IPS-NIHi7 (cell line): ENCODE data around the gene GSTM2.

Experiments
- DNase-seq: peaks from one replicate; pipeline ENCODE4 v3.0.0; 2012; ENCODE audit warnings: mixed read lengths; ENCODE audit errors: extremely low spot score

GSTM2 gene

DNA sequence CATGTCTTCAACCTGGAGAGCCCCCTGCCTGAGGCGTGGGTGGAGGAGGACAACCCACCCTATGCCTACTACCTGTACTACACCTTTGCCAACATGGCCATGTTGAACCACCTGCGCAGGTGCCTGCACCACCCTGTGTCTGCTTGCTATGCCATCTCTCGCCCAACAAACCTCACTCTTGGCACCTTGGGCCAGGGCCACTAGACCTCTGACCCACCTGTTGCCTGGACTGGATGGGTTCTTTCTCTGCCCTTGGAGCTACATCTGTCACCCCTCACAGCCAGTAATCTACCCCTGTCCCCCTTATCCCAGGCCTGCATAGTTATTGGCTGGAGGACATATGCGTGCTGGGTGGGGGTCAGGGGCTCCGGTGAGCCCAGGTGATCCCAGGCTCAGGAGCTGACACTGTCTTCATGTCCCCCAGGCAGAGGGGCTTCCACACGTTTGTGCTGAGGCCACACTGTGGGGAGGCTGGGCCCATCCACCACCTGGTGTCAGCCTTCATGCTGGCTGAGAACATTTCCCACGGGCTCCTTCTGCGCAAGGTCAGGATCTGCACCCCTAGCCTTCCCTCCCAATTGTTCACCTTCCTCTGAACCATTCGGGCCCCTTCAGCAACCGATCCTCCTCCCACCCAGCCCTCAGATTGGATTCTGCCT is 38.4 kb upstream of the GSTM2 start:
- DNase-seq, result no peak

DNA sequence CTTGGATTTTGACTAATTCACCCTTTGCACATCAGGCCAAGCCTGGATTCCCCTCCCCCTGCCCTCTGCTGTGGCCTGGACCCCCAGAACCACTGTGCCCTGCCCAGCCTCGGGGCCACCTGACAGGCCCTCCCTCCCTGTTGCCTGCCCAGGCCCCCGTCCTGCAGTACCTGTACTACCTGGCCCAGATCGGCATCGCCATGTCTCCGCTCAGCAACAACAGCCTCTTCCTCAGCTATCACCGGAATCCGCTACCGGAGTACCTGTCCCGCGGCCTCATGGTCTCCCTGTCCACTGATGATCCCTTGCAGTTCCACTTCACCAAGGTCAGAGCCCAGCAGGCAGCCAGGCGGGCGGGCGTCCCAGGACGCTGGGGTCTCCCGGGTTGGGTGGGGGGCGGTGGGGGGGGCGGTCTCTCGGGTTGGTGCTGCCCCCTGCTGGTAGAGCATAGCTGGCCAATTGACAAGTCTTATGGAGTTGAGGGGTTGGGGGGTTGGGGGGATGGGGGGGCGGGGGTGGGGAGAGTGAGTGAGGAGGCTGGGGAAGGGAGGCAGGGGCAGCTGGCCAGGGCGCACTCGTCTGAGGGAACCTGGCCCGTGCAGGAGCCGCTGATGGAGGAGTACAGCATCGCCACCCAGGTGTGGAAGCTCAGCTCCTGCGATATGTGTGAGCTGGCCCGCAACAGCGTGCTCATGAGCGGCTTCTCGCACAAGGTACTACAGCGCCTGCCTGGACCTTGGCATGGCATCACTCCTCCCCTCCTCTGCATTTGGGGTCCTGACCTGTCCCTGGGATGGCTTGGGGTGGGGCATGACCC is 37.6 kb upstream of the GSTM2 start:
- peak; percentile 73 for DNase-seq

DNA sequence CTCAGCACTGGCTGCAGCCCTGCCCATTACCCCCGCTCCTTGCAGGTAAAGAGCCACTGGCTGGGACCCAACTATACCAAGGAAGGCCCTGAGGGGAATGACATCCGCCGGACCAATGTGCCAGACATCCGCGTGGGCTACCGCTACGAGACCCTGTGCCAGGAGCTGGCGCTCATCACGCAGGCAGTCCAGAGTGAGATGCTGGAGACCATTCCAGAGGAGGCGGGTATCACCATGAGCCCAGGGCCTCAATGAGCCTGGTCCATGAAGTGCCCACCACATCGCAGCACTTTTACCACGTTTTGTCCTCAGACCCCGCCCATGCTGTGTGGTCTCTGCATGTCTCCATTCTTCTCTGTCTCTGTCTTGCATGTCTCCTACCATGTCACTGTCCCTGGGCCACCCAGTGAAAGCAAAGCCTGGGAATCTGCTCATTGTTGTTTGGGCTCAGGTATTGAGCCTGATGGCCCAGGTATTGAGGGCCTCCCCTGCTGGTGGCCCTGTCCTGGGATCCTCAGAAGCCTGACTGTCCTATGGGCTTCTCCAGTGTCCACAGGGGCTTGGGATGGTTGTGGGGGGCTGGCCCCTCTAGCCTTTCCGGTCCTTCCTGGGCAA is 36.9 kb upstream of the GSTM2 start:
- no peak for DNase-seq

DNA sequence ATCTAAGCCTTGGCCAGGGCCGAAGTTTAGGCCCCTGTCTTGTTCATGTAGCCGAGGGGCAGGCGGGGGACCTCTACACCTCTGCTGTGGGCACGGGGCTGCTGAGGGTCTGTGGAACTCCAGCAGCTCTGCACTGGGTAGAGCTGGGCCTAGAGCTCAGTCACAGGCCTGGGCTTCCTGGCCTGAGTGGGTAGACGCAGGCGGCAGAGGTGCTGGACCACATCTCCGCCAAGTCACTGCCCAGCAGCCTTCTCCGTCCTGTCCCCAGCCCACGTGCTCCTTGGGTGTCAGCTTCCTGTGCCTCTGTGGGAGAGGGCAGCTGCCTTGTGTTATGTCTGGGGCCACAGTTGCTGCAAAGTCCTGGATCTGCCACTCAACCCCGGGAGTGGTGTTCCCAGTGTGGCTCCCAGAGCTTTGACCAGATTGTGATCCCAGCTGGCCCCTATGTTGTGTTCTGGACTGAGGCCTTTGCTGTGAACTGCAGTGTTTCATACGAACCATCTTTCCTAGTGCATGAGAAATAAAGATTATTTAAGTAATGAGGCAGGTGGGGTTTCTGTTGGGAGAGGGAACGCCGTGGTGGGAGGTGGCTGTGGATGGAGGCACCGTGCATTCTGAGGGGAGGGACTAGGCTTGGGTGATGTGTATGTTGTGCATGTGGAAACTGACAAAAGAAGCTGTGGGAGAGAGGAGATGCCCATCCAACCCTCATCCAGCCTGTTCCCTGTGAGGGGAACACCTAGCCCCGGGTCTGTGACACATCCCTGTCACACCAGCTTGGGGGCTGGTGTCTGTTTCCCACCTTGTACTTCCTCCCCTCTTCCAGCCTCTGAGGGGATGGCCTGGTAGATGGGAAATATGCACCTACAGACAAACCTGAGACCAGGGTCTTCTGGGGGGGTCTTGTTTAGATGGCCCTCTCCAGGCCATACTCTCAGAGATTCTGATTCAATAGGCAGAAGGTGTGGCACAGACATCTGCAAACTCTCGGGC is 36.0 kb upstream of the GSTM2 start:
- no peak for DNase-seq

DNA sequence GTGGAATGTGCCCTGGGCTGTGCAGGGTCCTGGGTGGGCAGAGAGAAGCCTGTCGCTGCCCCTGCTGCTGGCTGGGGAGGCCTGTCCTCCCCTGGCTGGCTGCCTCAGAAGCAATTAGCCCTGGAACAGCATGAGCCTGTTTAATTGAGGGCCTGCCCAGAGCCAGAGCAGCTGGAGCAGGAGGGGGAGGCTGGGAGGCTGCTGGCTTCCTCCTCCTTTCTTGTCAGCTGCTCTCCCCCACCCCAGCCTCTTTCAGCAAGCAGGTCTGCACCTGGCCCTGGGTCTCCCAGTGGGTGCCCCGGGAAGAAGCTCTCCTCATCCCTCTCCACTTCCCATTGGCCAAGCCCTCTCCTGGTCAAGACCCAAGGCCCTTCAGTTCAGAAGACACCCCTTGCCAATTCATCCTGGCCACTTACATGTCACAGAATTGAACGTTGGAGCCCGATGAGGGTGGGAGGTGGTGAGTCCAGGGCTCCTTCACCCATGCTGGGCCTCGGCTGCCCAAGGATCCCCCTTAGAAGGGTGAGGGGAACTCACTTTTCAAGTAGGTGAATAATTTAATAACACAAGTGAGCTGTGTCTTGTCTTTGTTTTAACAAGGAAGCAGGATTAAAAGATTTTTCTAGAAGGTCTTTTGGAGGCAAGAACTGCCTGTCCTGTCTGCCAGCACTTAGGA is 35.0 kb upstream of the GSTM2 start:
- DNase-seq, result no peak

- DNase-seq, result no peak
Measured at GRCh38 chr1:109634292-109634691, 33.6 kb upstream of the GSTM2 start.

DNA sequence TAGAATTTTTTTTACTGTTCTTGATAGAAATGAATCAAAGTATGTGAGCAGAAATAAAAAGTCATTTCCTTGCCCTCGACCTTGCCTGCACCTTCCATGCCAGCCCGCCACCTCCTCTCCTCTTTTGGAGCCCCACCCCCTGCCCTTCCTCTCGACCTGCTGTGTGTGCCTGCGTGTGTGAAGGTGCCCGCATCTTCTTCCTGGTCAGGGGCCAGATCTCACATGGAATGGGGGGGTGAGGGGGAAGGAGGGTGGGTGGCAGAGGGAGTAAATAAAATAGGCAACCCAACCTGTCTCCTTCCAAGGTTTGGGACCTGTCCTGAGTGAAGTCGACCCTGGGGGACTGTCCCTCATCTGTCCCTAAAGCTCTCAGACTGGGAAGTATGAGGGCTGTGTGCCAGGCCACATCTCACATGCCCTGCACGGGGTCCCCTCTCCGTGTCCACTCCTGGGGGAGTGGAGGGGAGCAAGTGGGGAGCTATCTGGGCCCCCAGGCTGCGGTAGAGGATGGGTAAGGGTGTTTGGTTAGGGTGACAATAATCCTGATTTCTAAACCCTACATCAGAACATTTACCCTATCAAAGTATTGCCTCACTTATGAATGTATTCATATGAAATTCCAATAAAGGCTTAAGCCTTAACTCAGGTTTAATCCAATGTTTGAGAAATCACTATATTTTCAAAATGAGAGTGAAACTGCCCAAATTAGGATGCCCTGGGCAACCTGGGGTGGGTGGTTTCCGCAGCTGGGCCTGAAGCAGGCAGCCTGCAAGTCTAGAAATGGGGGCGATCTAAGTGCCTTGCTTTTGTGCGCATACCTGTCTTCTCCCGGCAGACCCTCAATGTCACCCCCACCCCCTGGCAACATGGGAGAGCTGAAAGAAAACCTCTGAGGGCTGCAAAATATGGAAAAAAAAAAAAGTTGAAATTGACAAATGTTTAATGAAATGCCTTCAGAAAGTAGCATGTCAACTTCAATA is 32.8 kb upstream of the GSTM2 start:
- no peak for DNase-seq

DNA sequence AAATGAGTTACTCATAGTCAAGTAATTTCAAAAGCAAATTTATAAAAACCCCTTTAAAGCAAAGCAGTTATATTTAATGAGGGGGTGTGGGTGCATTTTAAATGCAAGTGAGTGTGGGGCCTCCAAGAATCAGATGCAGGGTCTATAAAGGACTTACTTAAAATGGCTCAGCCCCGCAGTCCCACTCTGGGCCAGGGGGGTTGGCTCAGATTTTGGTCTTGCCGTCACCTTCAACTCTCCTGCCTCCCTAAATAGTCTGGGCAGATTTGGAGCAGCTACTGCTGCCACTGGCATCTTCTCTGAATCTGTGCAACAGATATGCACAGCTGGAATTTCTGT is 32.0 kb upstream of the GSTM2 start:
- DNase-seq, result no peak

DNA sequence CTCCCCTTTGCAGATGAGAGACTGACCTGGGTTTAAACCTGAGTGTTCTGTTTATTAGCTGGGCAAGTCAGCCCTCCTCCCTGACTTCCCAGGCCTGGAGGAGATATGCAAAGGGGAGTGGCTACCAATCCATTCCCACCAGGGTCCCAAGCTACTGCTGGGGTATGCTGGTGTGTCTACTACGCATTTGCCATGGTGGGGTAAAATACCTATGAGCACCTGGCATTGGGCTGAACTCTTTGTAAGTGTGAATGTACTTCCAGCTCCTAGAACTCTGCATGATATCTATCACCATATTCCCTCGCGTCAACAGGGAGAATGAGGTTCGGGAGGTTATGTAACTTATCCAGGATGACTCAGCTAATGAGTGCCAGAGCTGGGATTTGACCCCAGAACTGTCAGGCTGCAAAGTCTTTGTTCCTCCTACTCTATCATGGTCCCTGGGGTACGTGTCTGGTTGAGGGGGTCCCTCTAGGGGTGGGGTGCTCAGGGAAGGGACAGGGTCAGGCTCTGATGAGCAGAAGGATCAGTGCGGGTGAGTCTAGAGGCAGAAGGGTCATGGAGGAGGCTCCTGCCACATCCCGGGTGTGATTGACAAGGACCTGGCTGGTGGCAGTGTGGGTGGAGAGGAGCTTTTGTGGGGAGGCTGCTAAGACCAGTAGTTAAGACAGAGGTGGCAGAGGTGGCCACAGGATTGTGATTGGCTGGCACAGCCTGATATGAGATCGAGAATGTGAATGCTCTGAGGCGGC is 31.5 kb upstream of the GSTM2 start:
- DNase-seq, result peak; percentile 58

DNA sequence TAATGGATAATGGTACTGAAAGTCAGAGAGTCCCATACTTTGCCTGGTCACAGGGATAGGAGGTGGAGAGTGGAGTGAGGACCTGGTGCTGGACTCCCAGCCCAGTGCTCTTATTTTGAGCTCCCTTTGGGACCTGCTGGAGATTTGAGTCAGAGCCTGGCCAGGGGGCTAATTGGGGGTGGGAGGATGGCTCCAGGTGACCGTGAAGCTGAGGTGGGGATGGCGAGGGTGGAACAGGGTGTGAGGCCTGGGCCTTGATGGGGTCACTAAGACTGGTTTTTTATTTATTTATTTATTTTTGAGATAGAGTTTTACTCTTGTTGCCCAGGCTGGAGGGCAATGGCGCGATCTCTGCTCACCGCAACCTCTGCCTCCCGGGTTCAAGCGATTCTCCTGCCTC is 30.4 kb upstream of the GSTM2 start:
- no peak for DNase-seq

DNA sequence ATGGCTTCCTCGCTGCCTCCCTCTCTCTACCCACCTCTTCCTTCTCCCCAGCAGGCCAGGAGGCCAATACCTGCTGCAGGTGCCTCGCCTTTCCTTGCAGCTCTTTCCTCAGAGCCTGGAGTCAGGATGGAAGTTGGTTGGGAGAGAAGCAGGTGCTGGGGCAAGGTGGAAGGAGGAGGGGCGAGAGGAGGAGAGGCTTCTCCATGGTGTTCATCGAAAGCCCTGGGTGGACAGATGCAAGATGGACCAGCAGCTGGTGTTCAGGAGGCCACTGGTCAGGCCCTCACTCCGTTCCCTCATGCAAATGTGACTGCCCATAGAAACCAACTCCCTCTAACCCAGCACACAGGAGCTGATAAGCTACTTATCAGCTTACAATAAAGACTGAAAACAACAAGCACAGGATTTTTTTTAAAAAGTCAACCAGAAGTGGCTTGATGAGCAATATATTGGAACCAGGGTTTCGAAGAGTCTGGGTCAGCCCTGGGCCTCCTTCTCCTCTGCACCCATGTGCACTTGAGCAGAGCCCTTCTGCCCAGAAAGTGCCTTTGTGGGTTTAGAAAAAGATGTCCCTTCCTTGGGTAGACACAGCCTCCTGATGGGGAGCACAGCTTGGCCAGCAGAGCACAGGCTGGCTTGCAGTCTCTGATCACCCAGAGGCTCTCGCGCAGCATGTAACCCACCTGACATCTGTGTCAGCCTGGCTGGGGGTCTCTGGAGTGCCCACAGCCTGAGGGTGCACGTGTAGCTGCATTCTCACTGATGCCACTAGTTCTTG is 28.6 kb upstream of the GSTM2 start:
- DNase-seq, result no peak

GRCh38 chr1:109639841-109640184 is 28.0 kb upstream of the GSTM2 start:
- no peak for DNase-seq

DNA sequence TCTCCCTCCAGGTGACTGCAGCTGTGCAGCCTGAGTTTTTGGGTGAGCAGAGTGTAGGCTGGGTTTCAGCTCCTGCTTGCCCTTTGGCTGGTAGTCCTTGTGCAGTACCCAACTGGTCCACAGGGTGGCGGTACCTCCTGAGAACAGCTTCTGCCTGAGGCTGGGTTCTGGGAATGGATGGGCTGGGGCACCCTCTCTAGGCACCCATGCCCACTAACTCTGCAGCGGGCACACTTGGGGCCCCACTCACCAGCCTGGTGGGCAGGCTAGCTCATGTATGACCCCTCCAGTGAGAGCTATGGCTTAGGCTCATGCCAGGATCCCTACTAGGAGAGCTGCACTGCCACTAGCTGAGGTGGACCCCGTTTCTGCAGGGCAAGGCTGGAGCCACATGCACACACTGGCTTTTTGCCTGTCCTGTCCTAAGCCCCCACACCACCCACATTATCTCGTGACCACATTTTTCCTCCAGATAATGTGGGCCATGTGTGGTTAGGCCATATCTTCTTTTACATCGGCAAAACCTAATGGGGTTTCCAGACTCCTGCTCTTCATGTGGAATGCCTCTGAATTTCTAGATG is 27.5 kb upstream of the GSTM2 start:
- peak; percentile 78 for DNase-seq

GRCh38 chr1:109641078-109641740 is 26.6 kb upstream of the GSTM2 start:
- no peak for DNase-seq

GRCh38 chr1:109641861-109642260 is 26.0 kb upstream of the GSTM2 start:
- DNase-seq, result no peak

DNA sequence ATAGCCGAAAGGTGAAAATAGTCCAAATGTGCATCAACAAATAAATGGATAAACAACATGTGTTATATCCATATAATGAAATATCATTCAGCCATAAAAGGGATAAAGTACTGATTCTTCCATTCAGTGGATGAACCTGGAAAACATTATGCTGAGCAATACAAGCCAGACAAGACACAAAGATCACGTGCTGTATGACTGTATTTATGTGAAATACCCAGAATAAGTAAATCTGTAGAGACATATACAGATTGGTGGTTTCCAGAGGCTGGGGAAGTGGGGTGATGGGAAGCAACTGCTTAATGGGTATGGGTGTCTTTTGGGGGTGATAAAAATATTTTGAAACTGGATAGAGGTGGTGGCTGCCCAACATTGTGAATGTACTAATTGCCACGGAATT is 25.2 kb upstream of the GSTM2 start:
- no peak for DNase-seq

DNA sequence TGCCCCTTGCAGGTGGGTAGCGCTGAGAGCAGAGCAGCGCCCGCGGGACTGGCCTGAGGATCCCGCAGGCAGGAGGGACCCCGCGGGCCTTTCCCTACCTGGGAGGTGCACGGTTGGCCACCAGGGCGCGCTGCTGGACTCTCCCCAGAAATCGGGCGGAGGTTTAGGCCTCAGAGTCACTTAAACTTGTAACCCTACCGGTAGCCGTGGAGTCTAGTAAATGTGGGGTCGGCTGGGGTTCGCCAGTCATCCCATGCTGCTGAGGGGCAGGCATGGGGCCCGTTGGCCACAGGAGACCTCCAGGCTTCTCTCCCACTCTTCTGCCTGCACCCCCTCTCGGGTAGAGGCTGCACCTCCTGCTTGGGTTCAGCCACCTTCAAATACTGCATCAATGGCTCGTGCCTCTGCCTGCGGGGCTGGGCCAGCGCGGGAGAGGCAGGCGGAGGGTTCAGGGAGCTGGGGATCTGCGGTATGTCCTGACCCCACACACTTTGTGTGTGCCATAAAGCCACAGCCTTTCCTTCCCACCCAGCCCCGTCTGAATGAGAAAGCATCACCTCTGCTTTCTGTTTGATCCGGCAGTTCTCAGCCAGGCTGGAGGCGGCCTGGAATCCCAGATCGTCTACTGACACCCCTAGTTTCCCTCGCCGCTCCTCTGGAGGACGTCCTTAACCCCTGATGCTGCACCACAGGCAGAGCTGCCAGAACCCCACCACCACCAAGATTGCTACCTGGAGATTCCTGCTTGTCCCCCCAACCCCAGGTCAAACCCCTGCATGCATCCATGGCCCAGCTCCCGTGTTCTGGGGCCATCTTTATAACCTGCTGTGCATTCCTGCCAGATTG is 24.2 kb upstream of the GSTM2 start:
- peak; percentile 89 for DNase-seq
